ENCODE measurements around the gene CCND1.

The CCND1 gene

GRCh38 chr11:69656536-69657455, 15.8 kb downstream of the CCND1 start:
- TF ChIP-seq, protein P1, sequence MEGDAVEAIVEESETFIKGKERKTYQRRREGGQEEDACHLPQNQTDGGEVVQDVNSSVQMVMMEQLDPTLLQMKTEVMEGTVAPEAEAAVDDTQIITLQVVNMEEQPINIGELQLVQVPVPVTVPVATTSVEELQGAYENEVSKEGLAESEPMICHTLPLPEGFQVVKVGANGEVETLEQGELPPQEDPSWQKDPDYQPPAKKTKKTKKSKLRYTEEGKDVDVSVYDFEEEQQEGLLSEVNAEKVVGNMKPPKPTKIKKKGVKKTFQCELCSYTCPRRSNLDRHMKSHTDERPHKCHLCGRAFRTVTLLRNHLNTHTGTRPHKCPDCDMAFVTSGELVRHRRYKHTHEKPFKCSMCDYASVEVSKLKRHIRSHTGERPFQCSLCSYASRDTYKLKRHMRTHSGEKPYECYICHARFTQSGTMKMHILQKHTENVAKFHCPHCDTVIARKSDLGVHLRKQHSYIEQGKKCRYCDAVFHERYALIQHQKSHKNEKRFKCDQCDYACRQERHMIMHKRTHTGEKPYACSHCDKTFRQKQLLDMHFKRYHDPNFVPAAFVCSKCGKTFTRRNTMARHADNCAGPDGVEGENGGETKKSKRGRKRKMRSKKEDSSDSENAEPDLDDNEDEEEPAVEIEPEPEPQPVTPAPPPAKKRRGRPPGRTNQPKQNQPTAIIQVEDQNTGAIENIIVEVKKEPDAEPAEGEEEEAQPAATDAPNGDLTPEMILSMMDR (conservative IDR thresholded peaks at IDR 0.05; ENCODE audit: control insufficient read depth, insufficient read depth, low read depth, low read length) = no peak
- DNase-seq (ENCODE audit: low read depth) = no peak
- no peak overlapping the region for H3K4me3 ChIP-seq (ENCODE audit: control insufficient read depth, low read depth, low read length)

DNA sequence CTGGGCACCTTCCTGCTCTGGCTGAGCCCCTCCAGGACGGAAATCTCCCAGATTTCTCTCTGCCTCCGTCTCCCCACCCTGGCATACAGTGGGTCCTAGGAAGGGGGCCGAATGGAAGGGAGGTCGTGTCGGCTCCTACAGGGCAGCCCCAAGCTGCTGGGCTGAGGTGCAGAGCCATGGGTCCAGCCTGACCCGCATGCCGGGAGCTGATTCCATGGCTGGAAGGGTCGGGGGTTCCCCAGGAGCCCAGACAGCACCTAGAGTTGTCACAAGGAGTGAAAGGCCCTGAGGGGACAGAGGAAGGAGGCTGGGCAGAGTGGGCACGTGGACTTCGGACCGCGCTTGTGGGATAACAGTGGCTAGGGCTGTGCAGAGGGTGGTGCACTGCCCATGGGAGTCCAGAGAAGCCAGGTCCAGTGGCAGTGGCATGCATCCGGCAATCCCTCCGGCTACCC, 16.5 kb downstream of the CCND1 start:
- DNase-seq (ENCODE audit: low read depth) = no peak
- TF ChIP-seq, protein P1 (conservative IDR thresholded peaks at IDR 0.05; ENCODE audit: control insufficient read depth, insufficient read depth, low read depth, low read length) = no peak
- H3K4me3 ChIP-seq (ENCODE audit: control insufficient read depth, low read depth, low read length) = no peak overlapping the region

GRCh38 chr11:69657911-69658625, 17.1 kb downstream of the CCND1 start:
- H3K4me3 ChIP-seq (ENCODE audit: control insufficient read depth, low read depth, low read length) = no peak overlapping the region
- no peak for DNase-seq (ENCODE audit: low read depth)
- TF ChIP-seq, protein P1 (conservative IDR thresholded peaks at IDR 0.05; ENCODE audit: control insufficient read depth, insufficient read depth, low read depth, low read length) = no peak

DNA sequence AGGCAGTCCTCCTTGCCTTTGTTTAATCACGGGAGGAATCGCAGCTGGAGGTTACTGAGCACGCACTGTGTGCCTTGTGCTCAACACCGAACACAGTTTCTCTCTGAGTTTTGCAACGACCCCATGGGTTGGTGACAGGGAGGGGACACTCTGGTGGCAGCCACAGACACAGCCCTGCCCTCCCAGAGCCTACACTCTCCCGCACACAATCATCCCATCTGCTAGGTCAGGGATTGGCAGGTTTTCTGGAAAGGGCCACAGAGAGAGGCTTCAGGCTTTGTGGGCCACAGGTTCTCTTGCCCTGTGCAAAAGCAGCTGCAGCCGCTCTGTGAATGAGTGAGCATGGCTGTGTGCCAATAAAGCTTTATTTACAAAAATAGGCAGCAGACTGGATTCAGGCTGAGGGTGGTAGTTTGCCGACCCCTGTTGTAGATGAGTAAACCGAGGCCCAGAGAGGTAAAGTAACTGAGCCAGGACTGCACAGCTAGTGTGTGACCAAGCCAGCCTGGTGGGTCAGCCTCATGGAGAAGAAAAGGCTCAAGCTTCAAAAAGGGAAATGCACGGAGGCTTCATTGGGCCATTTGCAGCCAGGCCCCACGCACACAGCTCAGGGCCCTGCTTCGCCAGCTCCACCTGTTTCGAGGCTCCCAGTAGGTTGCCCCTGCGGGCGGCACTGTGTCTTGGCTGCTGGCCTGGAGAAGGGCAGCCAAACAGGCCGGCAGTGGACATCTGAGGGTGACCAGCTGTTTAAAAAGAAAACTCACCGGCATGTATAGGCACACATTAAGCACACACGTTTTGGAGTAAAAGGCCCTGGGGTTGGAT, 17.9 kb downstream of the CCND1 start:
- no peak for DNase-seq (ENCODE audit: low read depth)
- TF ChIP-seq, protein P1 (conservative IDR thresholded peaks at IDR 0.05; ENCODE audit: control insufficient read depth, insufficient read depth, low read depth, low read length) = no peak

DNA sequence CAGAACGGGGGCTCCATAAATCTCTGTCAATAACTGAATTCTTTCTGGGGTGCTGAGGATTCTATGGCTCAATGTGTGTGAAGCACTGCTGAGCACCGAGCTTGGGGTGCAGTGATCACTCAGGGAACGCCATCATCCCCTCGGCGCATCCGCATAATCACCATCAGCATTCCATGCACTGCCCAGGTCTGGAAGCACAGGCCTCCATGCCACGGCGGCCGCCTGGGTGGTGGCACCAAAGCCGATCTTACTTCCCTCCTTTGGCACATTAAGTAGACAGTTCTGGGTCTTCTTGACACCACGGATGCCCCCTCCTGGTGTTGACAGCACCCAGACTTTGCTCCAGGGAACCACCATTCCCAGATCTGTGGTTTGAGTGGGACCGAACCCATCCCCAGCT, 18.6 kb downstream of the CCND1 start:
- TF ChIP-seq, protein P1 (conservative IDR thresholded peaks at IDR 0.05; ENCODE audit: control insufficient read depth, insufficient read depth, low read depth, low read length) = no peak
- DNase-seq (ENCODE audit: low read depth) = no peak
- H3K4me3 ChIP-seq (ENCODE audit: control insufficient read depth, low read depth, low read length) = no peak overlapping the region

More for the DNA sequence above, 17.9 kb downstream of the CCND1 start:
- no peak overlapping the region for H3K4me3 ChIP-seq (ENCODE audit: control insufficient read depth, low read depth, low read length)

- no peak for DNase-seq (ENCODE audit: low read depth)
- H3K4me3 ChIP-seq (ENCODE audit: control insufficient read depth, low read depth, low read length) = no peak overlapping the region
- TF ChIP-seq, protein P1 (conservative IDR thresholded peaks at IDR 0.05; ENCODE audit: control insufficient read depth, insufficient read depth, low read depth, low read length) = no peak
These were observed 19.1 kb downstream of the CCND1 start for GRCh38 chr11:69660001-69660500.
